ENCODE results near the gene TPH2.

TPH2 gene

GRCh38 chr12:72077111-72077820 is 138.6 kb downstream of the TPH2 start:
- TF ChIP-seq TAF1 (IDR thresholded peaks at IDR 0.05; ENCODE audit: borderline replicate concordance, insufficient read depth, low read length), result no peak
- TF ChIP-seq POLR2AphosphoS5 (IDR thresholded peaks at IDR 0.05; ENCODE audit: low read depth, low read length), result no peak
- no peak for TF ChIP-seq REST (IDR thresholded peaks at IDR 0.05; ENCODE audit: insufficient read depth in 1 of 2, low read depth in 2 of 2, low read length in 2 of 2)
- no peak for TF ChIP-seq FOXP2 (optimal IDR thresholded peaks at IDR 0.05; ENCODE audit: borderline replicate concordance, extremely low read depth, extremely low read length, insufficient read depth)
- no peak for TF ChIP-seq SIN3A (IDR thresholded peaks at IDR 0.05; ENCODE audit: borderline replicate concordance, insufficient read depth, low read length)

GRCh38 chr12:72081777-72082176 is 143.1 kb downstream of the TPH2 start:
- TF ChIP-seq TAF1 (IDR thresholded peaks at IDR 0.05; ENCODE audit: borderline replicate concordance, insufficient read depth, low read length) (no peak), REST (IDR thresholded peaks at IDR 0.05; ENCODE audit: insufficient read depth in 1 of 2, low read depth in 2 of 2, low read length in 2 of 2) (no peak), SIN3A (IDR thresholded peaks at IDR 0.05; ENCODE audit: borderline replicate concordance, insufficient read depth, low read length) (no peak), POLR2AphosphoS5 (IDR thresholded peaks at IDR 0.05; ENCODE audit: low read depth, low read length) (no peak), FOXP2 (optimal IDR thresholded peaks at IDR 0.05; ENCODE audit: borderline replicate concordance, extremely low read depth, extremely low read length, insufficient read depth) (no peak)

All from PFSK-1 (cell line).